K562 (cell line): ENCODE measurements around the gene CYP2A6. TPM values are rescaled to one million over a fixed set of nuclear protein-coding genes. Genes with fewer than 3 reads are reported as not detected.

Experiments used
- HDAC3 ChIP-seq: fragments of 450-650 bp; IDR thresholded peaks from 2 replicates; pipeline ENCODE4 v1.6.1; 2018; ENCODE audit warnings: borderline replicate concordance, mild to moderate bottlenecking, moderate library complexity; ENCODE audit not compliant: partially characterized antibody
- HDAC8 ChIP-seq: fragments of 450-650 bp; IDR thresholded peaks from 2 replicates; pipeline ENCODE4 v1.6.1; 2016; ENCODE audit warnings: mild to moderate bottlenecking, missing genetic modification characterization, moderate library complexity, missing compliant biosample characterization
- IFI16 ChIP-seq: fragments of 250-450 bp; sonication (Bioruptor Pico); IDR thresholded peaks from 2 replicates; pipeline ENCODE4 v2.1.2; 2022; ENCODE audit warnings: mild to moderate bottlenecking, inconsistent platforms
- MEF2A ChIP-seq: IDR thresholded peaks from 2 replicates; pipeline ENCODE4 v1.6.1; 2011; ENCODE audit warnings: low read depth, mild to moderate bottlenecking, low read length, moderate library complexity; ENCODE audit not compliant: control insufficient read depth
- MTA3 ChIP-seq: fragments of 450-650 bp; formaldehyde crosslinking; IDR thresholded peaks from 2 replicates; pipeline ENCODE4 v1.6.1; 2017; ENCODE audit warnings: mild to moderate bottlenecking, borderline replicate concordance
- PML ChIP-seq: IDR thresholded peaks from 2 replicates; pipeline ENCODE4 v1.6.1; 2012; ENCODE audit warnings: low read length, inconsistent platforms
- SRF ChIP-seq, 2 experiments: fragments of 250-450, 450-650 bp in 1 of 2; sonication (Bioruptor Pico) in 1 of 2; sonication (generic) in 1 of 2; formaldehyde crosslinking; IDR thresholded peaks; 2 replicates each; pipeline versions ENCODE4 v1.5.0 to v1.5.1; 2020 to 2022; ENCODE audit warnings: mild to moderate bottlenecking in 1 of 2, missing genetic modification reagents in 1 of 2
- ZBTB12 ChIP-seq: fragments of 250-450 bp; sonication (Bioruptor Pico); IDR thresholded peaks from 2 replicates; pipeline ENCODE4 v1.4.0; 2020
- ZNF239 ChIP-seq: fragments of 250-450 bp; sonication (Bioruptor Pico); IDR thresholded peaks from 2 replicates; pipeline ENCODE4 v1.4.0; 2020; ENCODE audit warnings: mild to moderate bottlenecking
- ZNF707 ChIP-seq: fragments of 250-450 bp; sonication (Bioruptor Pico); conservative IDR thresholded peaks from 2 replicates; pipeline ENCODE4 v1.8.0; 2022; ENCODE audit warnings: inconsistent platforms, mild to moderate bottlenecking, moderate library complexity
- polyA plus RNA-seq, 8 experiments: library from polyadenylated mRNA; depleted of rRNA in 4 of 8; stranded (reverse) in 5 of 8; unstranded in 3 of 8; fragments of >200 nt; fragmentation: Nextera tagmentation in 2 of 8; fragmentation: Illumina TruSeq in 1 of 8; extraction: Ambion mirVana in 2 of 8; extraction: Trizol in 1 of 8; gene quantifications; 2 replicates each; pipeline versions ENCODE4 v1.2.1 to v1.2.3, GENCODE V29; 2011 to 2014; ENCODE audit warnings: inconsistent platforms in 1 of 8, missing spikeins in 1 of 8
- total RNA-seq, 7 experiments: library from RNA; depleted of rRNA in 6 of 7; stranded (reverse); fragments of >200 nt in 6 of 7; fragmentation: Illumina TruSeq in 2 of 7; extraction: Trizol in 2 of 7; gene quantifications; 2 replicates each; pipeline versions ENCODE4 v1.2.1 to v1.2.3, GENCODE V29; 2011 to 2021; ENCODE audit warnings: low replicate concordance in 1 of 7
- TF ChIP-seq, protein P1 (sequence below): fragments of 250-450 bp; sonication (Bioruptor Pico); IDR thresholded peaks from 2 replicates; pipeline ENCODE4 v1.4.0; 2020; ENCODE audit warnings: mild to moderate bottlenecking, moderate library complexity
- TF ChIP-seq, protein P2 (sequence below): IDR thresholded peaks from 2 replicates; pipeline ENCODE4 v1.6.1; 2012; ENCODE audit warnings: low read depth, low read length, improper control_type of control experiment, borderline replicate concordance
- TF ChIP-seq, protein P3 (sequence below): fragments of 450-650 bp; IDR thresholded peaks from 2 replicates; pipeline ENCODE4 v1.6.1; 2016; ENCODE audit warnings: low read depth, mild to moderate bottlenecking, moderate library complexity
- TF ChIP-seq, protein P4 (sequence below): fragments of 450-650 bp; IDR thresholded peaks from 2 replicates; pipeline ENCODE4 v1.6.1; 2017; ENCODE audit warnings: antibody characterized with exemption, mild to moderate bottlenecking

CYP2A6 gene
- total and polyA plus RNA-seq, 9 of the 15 experiments (the other 6 are each of a cell fraction or from before 2014, with no cell fraction given) = 0.31 TPM; not detected in 8

- TF ChIP-seq ZBTB12 (peak; percentile 48; the same call in 1 of the 2 replicates), PML (peak; percentile 60; the same call in 1 of the 2 replicates), SRF (CRISPR knock-in tag; IDR thresholded peaks at IDR 0.05) (peak in 1 of 2 experiments; percentile 66; a peak in 1 of 4 replicates), ZNF707 (CRISPR knock-in tag) (peak; percentile 55; the same call in 1 of the 2 replicates), HDAC3 (peak; percentile 92), MEF2A (peak; percentile 50; the same call in 1 of the 2 replicates), ZNF239 (CRISPR knock-in tag) (peak; percentile 75; the same call in 1 of the 2 replicates), HDAC8 (peak; percentile 80; the same call in 1 of the 2 replicates), MTA3 (peak; percentile 83), IFI16 (CRISPR knock-in tag) (peak; percentile 81)
- TF ChIP-seq, protein P1, sequence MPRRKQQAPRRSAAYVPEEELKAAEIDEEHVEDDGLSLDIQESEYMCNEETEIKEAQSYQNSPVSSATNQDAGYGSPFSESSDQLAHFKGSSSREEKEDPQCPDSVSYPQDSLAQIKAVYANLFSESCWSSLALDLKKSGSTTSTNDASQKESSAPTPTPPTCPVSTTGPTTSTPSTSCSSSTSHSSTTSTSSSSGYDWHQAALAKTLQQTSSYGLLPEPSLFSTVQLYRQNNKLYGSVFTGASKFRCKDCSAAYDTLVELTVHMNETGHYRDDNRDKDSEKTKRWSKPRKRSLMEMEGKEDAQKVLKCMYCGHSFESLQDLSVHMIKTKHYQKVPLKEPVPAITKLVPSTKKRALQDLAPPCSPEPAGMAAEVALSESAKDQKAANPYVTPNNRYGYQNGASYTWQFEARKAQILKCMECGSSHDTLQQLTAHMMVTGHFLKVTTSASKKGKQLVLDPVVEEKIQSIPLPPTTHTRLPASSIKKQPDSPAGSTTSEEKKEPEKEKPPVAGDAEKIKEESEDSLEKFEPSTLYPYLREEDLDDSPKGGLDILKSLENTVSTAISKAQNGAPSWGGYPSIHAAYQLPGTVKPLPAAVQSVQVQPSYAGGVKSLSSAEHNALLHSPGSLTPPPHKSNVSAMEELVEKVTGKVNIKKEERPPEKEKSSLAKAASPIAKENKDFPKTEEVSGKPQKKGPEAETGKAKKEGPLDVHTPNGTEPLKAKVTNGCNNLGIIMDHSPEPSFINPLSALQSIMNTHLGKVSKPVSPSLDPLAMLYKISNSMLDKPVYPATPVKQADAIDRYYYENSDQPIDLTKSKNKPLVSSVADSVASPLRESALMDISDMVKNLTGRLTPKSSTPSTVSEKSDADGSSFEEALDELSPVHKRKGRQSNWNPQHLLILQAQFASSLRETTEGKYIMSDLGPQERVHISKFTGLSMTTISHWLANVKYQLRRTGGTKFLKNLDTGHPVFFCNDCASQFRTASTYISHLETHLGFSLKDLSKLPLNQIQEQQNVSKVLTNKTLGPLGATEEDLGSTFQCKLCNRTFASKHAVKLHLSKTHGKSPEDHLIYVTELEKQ (CRISPR knock-in tag) = peak; percentile 68; the same call in 1 of the 2 replicates
- TF ChIP-seq, protein P2, sequence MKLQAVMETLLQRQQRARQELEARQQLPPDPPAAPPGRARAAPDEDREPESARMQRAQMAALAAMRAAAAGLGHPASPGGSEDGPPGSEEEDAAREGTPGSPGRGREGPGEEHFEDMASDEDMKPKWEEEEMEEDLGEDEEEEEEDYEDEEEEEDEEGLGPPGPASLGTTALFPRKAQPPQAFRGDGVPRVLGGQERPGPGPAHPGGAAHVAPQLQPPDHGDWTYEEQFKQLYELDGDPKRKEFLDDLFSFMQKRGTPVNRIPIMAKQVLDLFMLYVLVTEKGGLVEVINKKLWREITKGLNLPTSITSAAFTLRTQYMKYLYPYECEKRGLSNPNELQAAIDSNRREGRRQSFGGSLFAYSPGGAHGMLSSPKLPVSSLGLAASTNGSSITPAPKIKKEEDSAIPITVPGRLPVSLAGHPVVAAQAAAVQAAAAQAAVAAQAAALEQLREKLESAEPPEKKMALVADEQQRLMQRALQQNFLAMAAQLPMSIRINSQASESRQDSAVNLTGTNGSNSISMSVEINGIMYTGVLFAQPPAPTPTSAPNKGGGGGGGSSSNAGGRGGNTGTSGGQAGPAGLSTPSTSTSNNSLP = peak; percentile 68; the same call in 1 of the 2 replicates
- TF ChIP-seq, protein P3, sequence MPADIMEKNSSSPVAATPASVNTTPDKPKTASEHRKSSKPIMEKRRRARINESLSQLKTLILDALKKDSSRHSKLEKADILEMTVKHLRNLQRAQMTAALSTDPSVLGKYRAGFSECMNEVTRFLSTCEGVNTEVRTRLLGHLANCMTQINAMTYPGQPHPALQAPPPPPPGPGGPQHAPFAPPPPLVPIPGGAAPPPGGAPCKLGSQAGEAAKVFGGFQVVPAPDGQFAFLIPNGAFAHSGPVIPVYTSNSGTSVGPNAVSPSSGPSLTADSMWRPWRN = peak; percentile 43; the same call in 1 of the 2 replicates
- TF ChIP-seq, protein P4, sequence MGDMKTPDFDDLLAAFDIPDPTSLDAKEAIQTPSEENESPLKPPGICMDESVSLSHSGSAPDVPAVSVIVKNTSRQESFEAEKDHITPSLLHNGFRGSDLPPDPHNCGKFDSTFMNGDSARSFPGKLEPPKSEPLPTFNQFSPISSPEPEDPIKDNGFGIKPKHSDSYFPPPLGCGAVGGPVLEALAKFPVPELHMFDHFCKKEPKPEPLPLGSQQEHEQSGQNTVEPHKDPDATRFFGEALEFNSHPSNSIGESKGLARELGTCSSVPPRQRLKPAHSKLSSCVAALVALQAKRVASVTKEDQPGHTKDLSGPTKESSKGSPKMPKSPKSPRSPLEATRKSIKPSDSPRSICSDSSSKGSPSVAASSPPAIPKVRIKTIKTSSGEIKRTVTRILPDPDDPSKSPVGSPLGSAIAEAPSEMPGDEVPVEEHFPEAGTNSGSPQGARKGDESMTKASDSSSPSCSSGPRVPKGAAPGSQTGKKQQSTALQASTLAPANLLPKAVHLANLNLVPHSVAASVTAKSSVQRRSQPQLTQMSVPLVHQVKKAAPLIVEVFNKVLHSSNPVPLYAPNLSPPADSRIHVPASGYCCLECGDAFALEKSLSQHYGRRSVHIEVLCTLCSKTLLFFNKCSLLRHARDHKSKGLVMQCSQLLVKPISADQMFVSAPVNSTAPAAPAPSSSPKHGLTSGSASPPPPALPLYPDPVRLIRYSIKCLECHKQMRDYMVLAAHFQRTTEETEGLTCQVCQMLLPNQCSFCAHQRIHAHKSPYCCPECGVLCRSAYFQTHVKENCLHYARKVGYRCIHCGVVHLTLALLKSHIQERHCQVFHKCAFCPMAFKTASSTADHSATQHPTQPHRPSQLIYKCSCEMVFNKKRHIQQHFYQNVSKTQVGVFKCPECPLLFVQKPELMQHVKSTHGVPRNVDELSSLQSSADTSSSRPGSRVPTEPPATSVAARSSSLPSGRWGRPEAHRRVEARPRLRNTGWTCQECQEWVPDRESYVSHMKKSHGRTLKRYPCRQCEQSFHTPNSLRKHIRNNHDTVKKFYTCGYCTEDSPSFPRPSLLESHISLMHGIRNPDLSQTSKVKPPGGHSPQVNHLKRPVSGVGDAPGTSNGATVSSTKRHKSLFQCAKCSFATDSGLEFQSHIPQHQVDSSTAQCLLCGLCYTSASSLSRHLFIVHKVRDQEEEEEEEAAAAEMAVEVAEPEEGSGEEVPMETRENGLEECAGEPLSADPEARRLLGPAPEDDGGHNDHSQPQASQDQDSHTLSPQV = peak; percentile 98
Observed at GRCh38 chr19:40822704-40823553, 27.3 kb downstream of the CYP2A6 start (continued).
